ENCODE results near the gene ZNF436. TPM values are rescaled to one million over a fixed set of nuclear protein-coding genes. Genes with fewer than 3 reads are reported as not detected.

ZNF436 gene
- total and polyA plus RNA-seq, 9 of the 15 experiments (the other 6 are each of a cell fraction or from before 2014, with no cell fraction given): 2.1 to 11.3 (median 6.8) TPM

DNA sequence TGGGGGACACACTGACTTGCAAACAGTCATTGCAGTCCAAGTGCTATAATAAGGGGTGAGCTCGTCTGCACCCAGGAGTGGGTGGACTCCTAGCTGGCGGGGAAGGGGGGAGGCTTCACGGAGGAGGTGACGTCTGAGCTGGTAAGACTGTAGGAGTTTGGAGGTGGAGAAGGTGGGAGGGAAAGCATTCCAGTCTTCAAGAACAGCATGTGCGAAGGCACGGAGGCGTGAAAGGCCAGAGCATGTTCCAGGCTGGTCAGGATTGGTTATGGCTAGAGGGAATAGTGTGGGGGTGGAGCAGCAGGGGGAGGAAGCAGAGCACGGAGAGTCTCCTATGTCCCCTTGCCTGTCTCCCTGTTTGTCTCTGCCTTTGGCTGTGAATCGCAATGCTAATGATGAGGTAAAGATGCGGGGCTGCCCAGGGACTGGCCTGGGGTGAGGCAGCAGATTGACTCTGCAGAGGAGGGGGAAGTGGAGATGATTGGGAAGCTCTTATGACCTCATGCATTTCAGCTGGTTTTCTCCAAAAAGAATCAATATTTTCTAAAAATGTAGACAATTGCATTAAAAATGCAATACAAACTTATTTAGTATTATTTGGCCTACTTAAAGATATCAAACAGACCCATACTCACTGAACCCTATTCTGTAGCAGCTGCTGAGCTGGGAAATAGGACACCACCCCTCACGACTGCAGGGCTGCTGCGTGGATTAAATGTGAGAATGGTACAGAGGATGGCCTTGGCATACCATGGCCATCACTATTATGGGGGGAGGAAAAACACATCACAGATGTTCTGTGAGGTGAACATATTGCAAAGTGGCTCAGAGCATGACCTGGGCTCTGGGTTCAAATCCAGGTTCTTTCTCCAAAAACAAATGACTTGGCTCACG, 2.6 kb upstream of the ZNF436 start (continued):
- 0 out of 2 replicates have a peak, but pooled peaks have one; percentile 7 for TF ChIP-seq ARID1B (IDR thresholded peaks at IDR 0.05)
- TF ChIP-seq ZZZ3 (IDR thresholded peaks at IDR 0.05): no peak
- peak; percentile 93 for TF ChIP-seq EGR1 (conservative IDR thresholded peaks at IDR 0.05)
- TF ChIP-seq FOXK2 (conservative IDR thresholded peaks at IDR 0.05 in 1 of 2, IDR thresholded peaks at IDR 0.05 in 1 of 2; ENCODE audit: low read depth in 2 of 2): no peak
- peak; percentile 62 for TF ChIP-seq BCOR (IDR thresholded peaks at IDR 0.05)
- TF ChIP-seq ZNF507 (tag; conservative IDR thresholded peaks at IDR 0.05): no peak
- TF ChIP-seq TCF7L2 (IDR thresholded peaks at IDR 0.05; ENCODE audit: low read depth, low read length): no peak
- TF ChIP-seq RBBP5 (IDR thresholded peaks at IDR 0.05; ENCODE audit: borderline replicate concordance, insufficient read depth, low read length, poor library complexity, severe bottlenecking): peak; percentile 26
- no peak for TF ChIP-seq ZNF589 (CRISPR knock-in tag; IDR thresholded peaks at IDR 0.05; ENCODE audit: low read depth)
- TF ChIP-seq, protein P1, sequence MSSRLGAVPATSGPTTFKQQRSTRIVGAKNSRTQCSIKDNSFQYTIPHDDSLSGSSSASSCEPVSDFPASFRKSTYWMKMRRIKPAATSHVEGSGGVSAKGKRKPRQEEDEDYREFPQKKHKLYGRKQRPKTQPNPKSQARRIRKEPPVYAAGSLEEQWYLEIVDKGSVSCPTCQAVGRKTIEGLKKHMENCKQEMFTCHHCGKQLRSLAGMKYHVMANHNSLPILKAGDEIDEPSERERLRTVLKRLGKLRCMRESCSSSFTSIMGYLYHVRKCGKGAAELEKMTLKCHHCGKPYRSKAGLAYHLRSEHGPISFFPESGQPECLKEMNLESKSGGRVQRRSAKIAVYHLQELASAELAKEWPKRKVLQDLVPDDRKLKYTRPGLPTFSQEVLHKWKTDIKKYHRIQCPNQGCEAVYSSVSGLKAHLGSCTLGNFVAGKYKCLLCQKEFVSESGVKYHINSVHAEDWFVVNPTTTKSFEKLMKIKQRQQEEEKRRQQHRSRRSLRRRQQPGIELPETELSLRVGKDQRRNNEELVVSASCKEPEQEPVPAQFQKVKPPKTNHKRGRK (tag; IDR thresholded peaks at IDR 0.05): no peak
- TF ChIP-seq, protein P2, sequence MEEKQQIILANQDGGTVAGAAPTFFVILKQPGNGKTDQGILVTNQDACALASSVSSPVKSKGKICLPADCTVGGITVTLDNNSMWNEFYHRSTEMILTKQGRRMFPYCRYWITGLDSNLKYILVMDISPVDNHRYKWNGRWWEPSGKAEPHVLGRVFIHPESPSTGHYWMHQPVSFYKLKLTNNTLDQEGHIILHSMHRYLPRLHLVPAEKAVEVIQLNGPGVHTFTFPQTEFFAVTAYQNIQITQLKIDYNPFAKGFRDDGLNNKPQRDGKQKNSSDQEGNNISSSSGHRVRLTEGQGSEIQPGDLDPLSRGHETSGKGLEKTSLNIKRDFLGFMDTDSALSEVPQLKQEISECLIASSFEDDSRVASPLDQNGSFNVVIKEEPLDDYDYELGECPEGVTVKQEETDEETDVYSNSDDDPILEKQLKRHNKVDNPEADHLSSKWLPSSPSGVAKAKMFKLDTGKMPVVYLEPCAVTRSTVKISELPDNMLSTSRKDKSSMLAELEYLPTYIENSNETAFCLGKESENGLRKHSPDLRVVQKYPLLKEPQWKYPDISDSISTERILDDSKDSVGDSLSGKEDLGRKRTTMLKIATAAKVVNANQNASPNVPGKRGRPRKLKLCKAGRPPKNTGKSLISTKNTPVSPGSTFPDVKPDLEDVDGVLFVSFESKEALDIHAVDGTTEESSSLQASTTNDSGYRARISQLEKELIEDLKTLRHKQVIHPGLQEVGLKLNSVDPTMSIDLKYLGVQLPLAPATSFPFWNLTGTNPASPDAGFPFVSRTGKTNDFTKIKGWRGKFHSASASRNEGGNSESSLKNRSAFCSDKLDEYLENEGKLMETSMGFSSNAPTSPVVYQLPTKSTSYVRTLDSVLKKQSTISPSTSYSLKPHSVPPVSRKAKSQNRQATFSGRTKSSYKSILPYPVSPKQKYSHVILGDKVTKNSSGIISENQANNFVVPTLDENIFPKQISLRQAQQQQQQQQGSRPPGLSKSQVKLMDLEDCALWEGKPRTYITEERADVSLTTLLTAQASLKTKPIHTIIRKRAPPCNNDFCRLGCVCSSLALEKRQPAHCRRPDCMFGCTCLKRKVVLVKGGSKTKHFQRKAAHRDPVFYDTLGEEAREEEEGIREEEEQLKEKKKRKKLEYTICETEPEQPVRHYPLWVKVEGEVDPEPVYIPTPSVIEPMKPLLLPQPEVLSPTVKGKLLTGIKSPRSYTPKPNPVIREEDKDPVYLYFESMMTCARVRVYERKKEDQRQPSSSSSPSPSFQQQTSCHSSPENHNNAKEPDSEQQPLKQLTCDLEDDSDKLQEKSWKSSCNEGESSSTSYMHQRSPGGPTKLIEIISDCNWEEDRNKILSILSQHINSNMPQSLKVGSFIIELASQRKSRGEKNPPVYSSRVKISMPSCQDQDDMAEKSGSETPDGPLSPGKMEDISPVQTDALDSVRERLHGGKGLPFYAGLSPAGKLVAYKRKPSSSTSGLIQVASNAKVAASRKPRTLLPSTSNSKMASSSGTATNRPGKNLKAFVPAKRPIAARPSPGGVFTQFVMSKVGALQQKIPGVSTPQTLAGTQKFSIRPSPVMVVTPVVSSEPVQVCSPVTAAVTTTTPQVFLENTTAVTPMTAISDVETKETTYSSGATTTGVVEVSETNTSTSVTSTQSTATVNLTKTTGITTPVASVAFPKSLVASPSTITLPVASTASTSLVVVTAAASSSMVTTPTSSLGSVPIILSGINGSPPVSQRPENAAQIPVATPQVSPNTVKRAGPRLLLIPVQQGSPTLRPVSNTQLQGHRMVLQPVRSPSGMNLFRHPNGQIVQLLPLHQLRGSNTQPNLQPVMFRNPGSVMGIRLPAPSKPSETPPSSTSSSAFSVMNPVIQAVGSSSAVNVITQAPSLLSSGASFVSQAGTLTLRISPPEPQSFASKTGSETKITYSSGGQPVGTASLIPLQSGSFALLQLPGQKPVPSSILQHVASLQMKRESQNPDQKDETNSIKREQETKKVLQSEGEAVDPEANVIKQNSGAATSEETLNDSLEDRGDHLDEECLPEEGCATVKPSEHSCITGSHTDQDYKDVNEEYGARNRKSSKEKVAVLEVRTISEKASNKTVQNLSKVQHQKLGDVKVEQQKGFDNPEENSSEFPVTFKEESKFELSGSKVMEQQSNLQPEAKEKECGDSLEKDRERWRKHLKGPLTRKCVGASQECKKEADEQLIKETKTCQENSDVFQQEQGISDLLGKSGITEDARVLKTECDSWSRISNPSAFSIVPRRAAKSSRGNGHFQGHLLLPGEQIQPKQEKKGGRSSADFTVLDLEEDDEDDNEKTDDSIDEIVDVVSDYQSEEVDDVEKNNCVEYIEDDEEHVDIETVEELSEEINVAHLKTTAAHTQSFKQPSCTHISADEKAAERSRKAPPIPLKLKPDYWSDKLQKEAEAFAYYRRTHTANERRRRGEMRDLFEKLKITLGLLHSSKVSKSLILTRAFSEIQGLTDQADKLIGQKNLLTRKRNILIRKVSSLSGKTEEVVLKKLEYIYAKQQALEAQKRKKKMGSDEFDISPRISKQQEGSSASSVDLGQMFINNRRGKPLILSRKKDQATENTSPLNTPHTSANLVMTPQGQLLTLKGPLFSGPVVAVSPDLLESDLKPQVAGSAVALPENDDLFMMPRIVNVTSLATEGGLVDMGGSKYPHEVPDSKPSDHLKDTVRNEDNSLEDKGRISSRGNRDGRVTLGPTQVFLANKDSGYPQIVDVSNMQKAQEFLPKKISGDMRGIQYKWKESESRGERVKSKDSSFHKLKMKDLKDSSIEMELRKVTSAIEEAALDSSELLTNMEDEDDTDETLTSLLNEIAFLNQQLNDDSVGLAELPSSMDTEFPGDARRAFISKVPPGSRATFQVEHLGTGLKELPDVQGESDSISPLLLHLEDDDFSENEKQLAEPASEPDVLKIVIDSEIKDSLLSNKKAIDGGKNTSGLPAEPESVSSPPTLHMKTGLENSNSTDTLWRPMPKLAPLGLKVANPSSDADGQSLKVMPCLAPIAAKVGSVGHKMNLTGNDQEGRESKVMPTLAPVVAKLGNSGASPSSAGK (IDR thresholded peaks at IDR 0.05): peak; percentile 85
- TF ChIP-seq, protein P3, sequence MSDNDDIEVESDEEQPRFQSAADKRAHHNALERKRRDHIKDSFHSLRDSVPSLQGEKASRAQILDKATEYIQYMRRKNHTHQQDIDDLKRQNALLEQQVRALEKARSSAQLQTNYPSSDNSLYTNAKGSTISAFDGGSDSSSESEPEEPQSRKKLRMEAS (CRISPR knock-in tag; IDR thresholded peaks at IDR 0.05): peak; percentile 66
- peak in 1 of 2 experiments; percentile 52; a peak in 1 of 4 replicates for TF ChIP-seq HDAC1 (IDR thresholded peaks at IDR 0.05)
